Esophagus (tissue), 2 donors: ENCODE results near the gene FDX1. TPM values are rescaled to one million over a fixed set of nuclear protein-coding genes. Genes with fewer than 3 reads are reported as not detected.

Experiments
- H3K27ac ChIP-seq, 2 donors: one replicate each; pipeline ENCODE4 v1.5.1; 2013; ENCODE audit warnings: low read depth in 2 of 2, mild to moderate bottlenecking in 2 of 2, inconsistent platforms in 1 of 2, low read length in 1 of 2, moderate library complexity in 1 of 2
- H3K27me3 ChIP-seq, 2 donors: one replicate each; pipeline ENCODE4 v1.6.1; 2013; ENCODE audit warnings: low read length in 2 of 2, control low read depth in 1 of 2, mild to moderate bottlenecking in 1 of 2; ENCODE audit not compliant: insufficient read depth in 2 of 2, control insufficient read depth in 1 of 2
- H3K36me3 ChIP-seq, 2 donors: one replicate each; pipeline ENCODE4 v1.6.1; 2013; ENCODE audit warnings: low read length in 1 of 2; ENCODE audit not compliant: control insufficient read depth in 2 of 2, insufficient read depth in 2 of 2
- H3K4me1 ChIP-seq, 2 donors: one replicate each; pipeline ENCODE4 v1.6.1; 2013; ENCODE audit warnings: low read length in 1 of 2; ENCODE audit not compliant: control insufficient read depth in 2 of 2, insufficient read depth in 2 of 2
- H3K4me3 ChIP-seq, 2 donors: one replicate each; pipeline ENCODE4 v1.5.1; 2013; ENCODE audit warnings: low read length in 2 of 2, mild to moderate bottlenecking in 2 of 2, low read depth in 1 of 2, moderate library complexity in 1 of 2
- H3K9me3 ChIP-seq, 2 donors: one replicate each; pipeline ENCODE4 v1.6.1; 2013; ENCODE audit warnings: mild to moderate bottlenecking in 2 of 2, low read depth in 1 of 2, low read length in 1 of 2, moderate library complexity in 1 of 2; ENCODE audit not compliant: control insufficient read depth in 2 of 2, insufficient read depth in 1 of 2
- WGBS, 2 donors: extraction: QIAGEN DNeasy Blood & Tissue Kit; methylation state at CpG; one replicate each; pipeline ENCODE4 v1.1.7; 2013; 5-methylcytosine and 5-hydroxymethylcytosine counted together
- polyA plus RNA-seq, 2 donors: library from polyadenylated mRNA; stranded (reverse); fragments of 200-250 nt; gene quantifications; one replicate each; pipeline ENCODE4 v1.2.3, GENCODE V29; 2013
- donor health status: healthy with polysubstance abuse.
- donor health status: Bipolar disorder and iron deficiency.

Gene FDX1
- polyA plus RNA-seq, 2 donors = 8.0 to 9.4 TPM

DNA sequence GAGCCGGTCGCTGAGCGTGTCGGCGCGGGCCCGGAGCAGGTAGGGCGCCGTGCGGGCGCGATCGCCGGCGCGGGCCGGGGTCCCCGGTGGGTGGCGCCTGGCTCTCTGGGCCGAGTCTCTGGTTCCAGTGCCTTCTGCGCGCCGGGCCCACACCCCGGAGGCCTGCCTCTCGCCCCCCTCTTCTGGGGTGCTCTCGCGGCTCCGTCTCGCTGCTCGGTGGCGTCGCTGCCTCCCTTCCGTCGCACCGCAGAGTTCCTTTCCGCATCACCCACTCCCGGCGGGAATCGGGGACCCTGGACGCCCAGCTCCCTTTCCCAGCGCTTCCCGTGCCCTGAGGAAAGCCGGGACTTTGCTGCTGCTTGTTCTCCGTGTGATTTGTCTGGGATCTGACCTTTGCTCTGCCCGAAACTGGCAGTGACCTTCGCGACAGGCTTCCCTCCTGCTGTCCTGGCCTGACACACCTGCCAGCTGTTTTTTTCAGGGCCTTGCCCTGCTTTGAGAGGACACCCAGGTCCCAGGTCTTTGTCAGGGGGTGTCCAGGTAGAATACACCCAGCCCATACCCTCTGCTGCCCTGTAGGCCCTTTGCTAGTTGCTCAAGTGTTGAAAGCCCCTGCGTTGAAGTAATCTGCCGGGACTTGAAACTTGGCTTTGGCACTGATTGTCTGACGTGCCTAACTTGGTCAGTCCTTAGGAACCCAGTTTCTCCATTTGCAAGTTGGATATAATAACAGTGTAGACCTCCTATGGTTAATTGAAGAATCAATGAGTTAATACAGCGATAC lies 711 bp downstream of the FDX1 start:
- Histone ChIP-seq H3K27ac (peak overlapping the region; percentile 91 to 92), H3K9me3 (no peaks in the 10 kb centered on the region), H3K4me3 (peak overlapping the region; percentile 79 to 96), H3K4me1 (peaks cover 0 to 3% of the 10 kb centered on the region in 2 donors), H3K27me3 (no peaks in the 10 kb centered on the region), H3K36me3 (no peaks in the 10 kb centered on the region)
- 0 to 1% methylated on average over 38 to 51 of the region's 51 CpGs for WGBS, 2 donors

DNA sequence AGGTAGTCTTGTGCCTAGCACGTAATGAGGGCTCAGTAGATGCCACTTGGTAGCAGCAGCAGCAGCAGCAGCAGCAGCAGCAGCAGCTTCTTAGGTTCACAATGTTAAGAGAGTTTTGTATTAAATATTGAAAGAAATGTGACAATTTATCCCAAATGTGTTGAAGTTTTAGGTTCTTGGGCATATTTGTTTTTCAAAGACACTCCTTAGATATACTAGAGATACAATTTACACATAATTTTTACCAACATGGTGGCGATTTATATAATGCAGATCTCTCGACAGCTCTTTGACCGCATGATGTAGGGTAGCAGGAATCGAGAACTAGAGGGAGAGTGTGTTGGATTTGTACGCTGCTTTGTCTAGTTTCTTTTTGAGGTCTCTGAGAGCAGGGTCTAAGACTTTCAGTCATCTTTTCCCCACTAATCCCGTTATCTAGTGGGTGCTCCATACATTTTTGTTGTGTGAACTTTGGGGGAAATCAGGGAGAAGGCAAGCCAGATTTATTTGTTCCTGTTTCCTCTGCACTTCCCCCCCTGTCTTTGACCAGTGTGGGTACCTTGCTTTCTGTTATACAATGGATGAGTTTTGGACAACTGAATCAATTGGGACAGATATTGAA lies 1.4 kb downstream of the FDX1 start:
- Histone ChIP-seq H3K27ac (peak overlapping the region; percentile 91 to 92), H3K9me3 (no peaks in the 10 kb centered on the region), H3K36me3 (no peaks in the 10 kb centered on the region), H3K4me1 (peaks cover 0 to 3% of the 10 kb centered on the region in 2 donors), H3K4me3 (peak overlapping the region; percentile 79 to 96), H3K27me3 (no peaks in the 10 kb centered on the region)
- WGBS, 2 donors = 11 to 15% methylated on average over 7 of the region's 7 CpGs

GRCh38 chr11:110431674-110432073 lies 1.9 kb downstream of the FDX1 start:
- H3K4me3 ChIP-seq = peak overlapping the region in 1 of 2 donors; percentile 79
- no peaks in the 10 kb centered on the region for H3K9me3 ChIP-seq
- no peaks in the 10 kb centered on the region for H3K36me3 ChIP-seq
- no peaks in the 10 kb centered on the region for H3K27me3 ChIP-seq
- H3K27ac ChIP-seq = no peak overlapping the region
- H3K4me1 ChIP-seq = peaks cover 0 to 3% of the 10 kb centered on the region in 2 donors
- WGBS, 2 donors = 41 to 43% methylated on average over 4 of the region's 4 CpGs

- H3K4me1 ChIP-seq = peaks cover 0 to 5% of the 10 kb centered on the region in 2 donors
- peaks cover 0 to 3% of the 10 kb centered on the region in 2 donors for H3K36me3 ChIP-seq
- H3K27ac ChIP-seq = no peak overlapping the region
- no peaks in the 10 kb centered on the region for H3K9me3 ChIP-seq
- no peak overlapping the region for H3K4me3 ChIP-seq
- H3K27me3 ChIP-seq = no peaks in the 10 kb centered on the region
- 48 to 66% methylated on average over 7 of the region's 7 CpGs for WGBS, 2 donors
Measured at GRCh38 chr11:110432713-110433392, 3.1 kb downstream of the FDX1 start.

DNA sequence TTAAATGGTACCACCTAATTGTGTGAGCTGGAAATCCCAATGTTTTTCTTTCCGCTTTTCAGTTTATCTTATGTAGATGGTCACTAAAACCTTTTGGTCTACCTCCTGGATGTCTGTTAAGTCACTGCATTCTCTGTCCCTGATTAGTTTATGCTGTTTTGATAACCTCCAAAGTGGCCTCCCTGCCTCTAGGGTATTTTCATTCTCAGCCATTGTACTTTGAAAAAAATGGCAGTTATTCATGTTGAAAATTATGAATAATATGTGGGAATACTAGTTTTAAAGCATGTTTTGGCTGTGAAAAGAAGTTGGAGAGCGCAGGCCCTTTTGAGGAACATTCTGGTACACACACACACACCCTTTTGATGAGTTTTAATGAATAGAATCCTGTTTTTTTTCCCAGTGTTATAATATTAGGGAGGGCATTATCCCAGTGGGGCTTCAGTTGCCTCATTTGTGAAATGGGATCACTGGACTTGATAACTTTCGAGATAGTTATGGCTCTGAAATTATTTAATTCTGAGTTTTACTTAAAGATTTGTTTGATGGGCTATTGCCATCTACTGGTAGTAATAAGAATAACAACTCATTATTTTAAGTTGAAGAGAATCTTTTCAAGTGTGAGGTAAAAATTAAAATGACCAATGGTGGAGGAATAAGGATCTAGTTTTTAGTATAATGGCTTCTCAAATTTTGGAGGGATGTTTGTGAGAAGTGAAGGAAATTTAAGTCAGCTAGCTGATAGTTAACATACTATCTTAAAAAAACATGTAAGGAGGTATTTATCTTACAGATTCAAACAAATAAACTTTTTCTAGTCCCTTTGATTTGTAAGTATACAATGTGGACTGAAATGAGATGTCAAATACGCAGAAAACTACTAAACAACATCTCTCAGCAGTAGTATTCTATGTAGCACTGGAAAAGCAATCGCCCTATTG lies 3.9 kb downstream of the FDX1 start:
- H3K27ac ChIP-seq = no peak overlapping the region
- 56 to 59% methylated on average over 5 of the region's 5 CpGs for whole genome bisulfite sequencing, 2 donors
- no peaks in the 10 kb centered on the region for H3K9me3 ChIP-seq
- H3K27me3 ChIP-seq = no peaks in the 10 kb centered on the region
- H3K36me3 ChIP-seq = peaks cover 0 to 3% of the 10 kb centered on the region in 2 donors
- no peak overlapping the region for H3K4me3 ChIP-seq
- peaks cover 0 to 5% of the 10 kb centered on the region in 2 donors for H3K4me1 ChIP-seq

DNA sequence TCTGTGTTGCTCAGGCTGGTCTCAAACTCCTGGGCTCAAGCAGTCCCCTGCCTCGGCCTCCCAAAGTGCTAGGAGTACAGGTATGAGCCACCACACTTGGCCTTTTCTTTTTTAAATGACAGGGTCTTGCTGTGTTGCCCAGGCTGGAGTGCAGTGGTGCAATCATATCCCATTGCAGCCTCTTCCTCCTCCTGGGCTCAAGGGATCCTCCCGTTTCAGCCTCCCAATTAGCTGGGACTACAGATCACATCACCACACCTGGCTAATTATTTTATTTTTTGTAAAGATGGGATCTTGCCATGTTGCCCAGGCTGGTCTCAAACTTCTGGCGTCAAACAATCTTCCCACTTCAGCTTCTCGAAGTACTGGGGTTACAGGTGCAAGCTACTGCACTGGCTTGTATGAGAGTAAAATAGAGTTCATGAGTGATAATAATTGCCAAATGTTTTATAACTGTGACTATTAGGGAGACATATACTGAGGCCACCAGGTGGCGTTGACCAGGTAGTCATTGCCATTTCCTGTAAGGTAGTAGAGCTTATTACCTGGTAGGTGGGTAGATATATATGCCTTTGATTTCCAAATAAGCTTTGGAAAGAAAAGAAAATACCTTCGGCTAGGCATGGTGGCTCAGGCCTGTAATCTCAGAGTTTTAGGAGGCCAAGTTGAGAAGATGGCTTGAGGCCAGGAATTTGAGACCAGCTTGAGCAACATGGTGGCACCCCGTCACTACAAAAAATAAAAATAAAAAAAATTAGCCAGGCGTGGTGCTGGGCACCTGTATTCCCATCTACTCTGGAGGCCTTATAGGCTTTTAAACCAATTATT lies 5.4 kb downstream of the FDX1 start:
- no peak overlapping the region for H3K4me3 ChIP-seq
- WGBS, 2 donors = 84 to 86% methylated on average over 8 of the region's 8 CpGs
- H3K27ac ChIP-seq = no peak overlapping the region
- H3K27me3 ChIP-seq = no peaks in the 10 kb centered on the region
- H3K9me3 ChIP-seq = no peaks in the 10 kb centered on the region
- peaks cover 2 to 3% of the 10 kb centered on the region in 2 donors for H3K36me3 ChIP-seq
- peaks cover 0 to 5% of the 10 kb centered on the region in 2 donors for H3K4me1 ChIP-seq

- no peak overlapping the region for H3K4me3 ChIP-seq
- peaks cover 2 to 3% of the 10 kb centered on the region in 2 donors for H3K36me3 ChIP-seq
- no peak overlapping the region for H3K27ac ChIP-seq
- 46 to 50% methylated on average over 8 of the region's 8 CpGs for WGBS, 2 donors
- H3K9me3 ChIP-seq = no peaks in the 10 kb centered on the region
- H3K27me3 ChIP-seq = no peaks in the 10 kb centered on the region
- peaks cover 0 to 5% of the 10 kb centered on the region in 2 donors for H3K4me1 ChIP-seq
Measured at GRCh38 chr11:110435780-110436717, 6.3 kb downstream of the FDX1 start.

DNA sequence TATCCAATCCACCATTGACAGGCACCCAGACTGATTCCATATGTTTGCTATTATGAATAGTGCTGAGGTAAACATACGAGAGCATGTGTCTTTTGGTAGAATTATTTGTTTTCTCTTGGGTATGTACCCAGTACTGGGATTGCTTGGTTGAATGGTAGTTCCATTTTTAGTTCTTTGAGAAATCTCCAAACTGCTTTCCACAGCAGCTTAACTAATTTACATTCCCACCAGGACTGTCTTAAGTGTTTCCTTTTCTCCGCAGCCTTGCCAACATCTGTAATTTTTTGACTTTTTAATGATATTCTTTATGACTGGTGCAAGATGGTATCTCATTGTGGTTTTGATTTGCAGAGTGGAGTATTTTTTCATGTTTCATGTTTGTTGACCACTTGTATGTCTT lies 8.3 kb downstream of the FDX1 start:
- no peaks in the 10 kb centered on the region for H3K27me3 ChIP-seq
- 87 to 89% methylated on average over 2 of the region's 2 CpGs for WGBS, 2 donors
- H3K4me1 ChIP-seq = peaks cover 0 to 2% of the 10 kb centered on the region in 2 donors
- H3K4me3 ChIP-seq = no peak overlapping the region
- H3K27ac ChIP-seq = no peak overlapping the region
- H3K9me3 ChIP-seq = no peaks in the 10 kb centered on the region
- H3K36me3 ChIP-seq = peaks cover 2 to 3% of the 10 kb centered on the region in 2 donors
